ENCODE results near the gene TUBB2B.
"Not testable (repeated sequence)": the region's sequence is repeated elsewhere in the genome, so short reads cannot be mapped to it uniquely, and the experiment has no call there.

TUBB2B gene

GRCh38 chr6:3186974-3187382 lies 40.5 kb downstream of the TUBB2B start:
- no peak for DNase-seq (ENCODE audit: low spot score)

DNA sequence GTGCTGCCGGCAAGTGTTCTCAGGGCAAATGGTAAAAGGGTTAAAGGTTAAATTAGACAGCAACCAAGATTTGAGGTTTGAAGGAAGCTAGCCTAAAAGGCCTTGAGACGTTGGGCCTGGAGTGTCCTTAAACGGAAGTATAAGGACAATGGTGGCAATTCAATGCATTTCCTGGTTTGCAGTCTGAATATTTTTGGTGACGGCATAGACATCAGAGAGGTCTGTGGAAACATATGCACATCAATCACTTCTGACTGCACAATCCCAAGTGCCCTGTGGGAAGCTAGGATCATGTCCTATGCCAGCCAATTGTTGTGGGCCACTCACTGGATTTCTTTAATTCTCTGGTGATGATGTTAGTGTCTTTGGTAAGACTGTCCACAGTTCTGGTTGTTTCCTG lies 44.4 kb downstream of the TUBB2B start:
- DNase-seq (ENCODE audit: low spot score): no peak

- no peak for DNase-seq (ENCODE audit: low spot score)
Observed at GRCh38 chr6:3181105-3181504, 46.3 kb downstream of the TUBB2B start.

DNA sequence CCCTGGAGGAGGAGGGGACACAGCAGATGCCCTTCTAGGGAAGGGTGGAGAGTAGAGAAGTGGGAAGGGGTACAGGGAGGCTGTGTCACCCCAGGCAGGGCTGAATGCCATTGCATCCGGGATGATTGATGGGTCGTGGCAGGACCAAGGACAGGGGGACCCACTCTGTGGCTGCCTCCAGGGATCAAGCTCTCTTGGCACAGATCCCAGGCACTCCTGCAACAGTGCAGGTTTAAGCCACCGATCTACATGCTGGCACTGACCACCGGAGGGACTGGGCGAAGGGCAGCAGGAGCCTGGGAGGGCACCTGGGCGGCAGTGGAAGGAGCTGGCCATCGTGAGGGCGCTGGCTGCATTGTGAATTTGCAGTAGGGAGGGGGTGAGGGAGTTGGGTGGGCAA lies 47.5 kb downstream of the TUBB2B start:
- not testable (repeated sequence) for DNase-seq (ENCODE audit: low spot score)

DNA sequence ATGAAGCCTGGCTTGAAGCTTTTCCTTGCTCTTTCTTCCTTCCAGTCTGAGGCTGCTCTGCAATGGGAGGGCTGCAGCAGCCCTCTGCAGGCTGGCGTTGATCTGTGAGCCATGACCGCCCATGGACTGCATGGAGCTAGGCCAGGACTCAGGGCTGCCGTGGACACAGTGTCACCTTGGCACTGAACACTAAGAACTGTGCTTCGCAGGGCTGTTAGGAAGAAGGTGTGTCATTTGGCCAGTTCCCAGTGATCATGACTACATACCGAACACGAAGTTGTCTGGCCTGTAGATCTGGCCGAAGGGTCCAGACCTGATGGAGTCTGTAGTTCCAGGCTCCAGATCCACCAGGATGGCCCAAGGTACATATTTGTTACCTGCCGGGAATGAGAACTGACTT lies 48.8 kb downstream of the TUBB2B start:
- DNase-seq (ENCODE audit: low spot score): not testable (repeated sequence)

- peak; percentile 87 for DNase-seq (ENCODE audit: low spot score)
Observed at GRCh38 chr6:3176562-3177355, 50.7 kb downstream of the TUBB2B start.

DNA sequence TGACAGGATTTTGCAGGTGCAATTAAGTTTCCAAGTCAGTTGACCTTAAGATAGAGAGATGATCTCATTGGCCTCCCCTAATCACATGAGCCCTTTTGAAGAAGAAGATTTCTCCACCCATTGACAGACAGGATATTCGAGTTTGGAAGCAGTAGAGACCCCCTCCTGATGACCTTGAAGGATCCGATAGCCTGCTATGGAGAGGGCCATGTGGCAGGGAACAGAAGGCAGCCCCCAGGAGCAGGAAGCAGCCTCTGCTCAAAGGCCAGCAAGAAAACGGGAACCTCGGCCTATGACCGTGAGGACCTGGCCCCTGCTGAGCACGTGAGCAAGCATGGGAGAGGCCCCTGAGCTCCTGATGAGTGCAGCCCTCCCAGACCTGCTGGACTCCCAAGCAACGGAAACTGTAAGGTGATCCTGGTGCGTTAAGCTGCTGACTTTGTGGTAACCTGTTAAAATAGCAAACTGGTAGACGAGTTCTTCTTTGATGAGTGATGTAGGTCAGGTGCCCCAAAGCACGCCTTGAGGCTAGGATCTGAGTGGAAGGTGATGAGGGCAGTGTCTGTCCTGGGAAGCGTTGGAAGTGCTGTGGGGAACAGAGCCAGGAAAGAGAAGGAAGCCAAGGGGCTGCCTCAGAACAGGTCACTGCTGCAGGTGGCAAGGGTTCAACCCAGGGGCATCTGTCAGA lies 51.6 kb downstream of the TUBB2B start:
- DNase-seq (ENCODE audit: low spot score): peak; percentile 71
